ENCODE measurements around the gene RNF149. TPM values are rescaled to one million over a fixed set of nuclear protein-coding genes. Genes with fewer than 3 reads are reported as not detected.

The RNF149 gene
- total and polyA plus RNA-seq, 9 of the 15 experiments (the other 6 are each of a cell fraction or from before 2014, with no cell fraction given), result 9.0 to 31.5 (median 22.8) TPM

GRCh38 chr2:101307503-101307902 lies 998 bp downstream of the RNF149 start:
- Histone ChIP-seq H3K27me3 (ENCODE audit: control insufficient read depth in 2 of 2, insufficient read depth in 2 of 2, low read length in 2 of 2) (no peaks in the 10 kb centered on the region), H3K79me2 (ENCODE audit: control insufficient read depth, insufficient read depth, low read length) (peaks cover 60% of the 10 kb centered on the region), H3K27ac (ENCODE audit: extremely low read depth, low read depth, low read length) (peak overlapping the region; percentile 91), H4K20me1 (replicated peaks; ENCODE audit: control insufficient read depth, insufficient read depth, low read length) (peaks cover 24% of the 10 kb centered on the region), H3K4me3 (peak overlapping the region; percentile 72), H2AFZ (ENCODE audit: low read depth, low read length) (peak overlapping the region; percentile 99), H3K36me3 (ENCODE audit: control insufficient read depth, insufficient read depth, low read length) (peaks cover 32% of the 10 kb centered on the region), H3K9ac (ENCODE audit: insufficient read depth in 1 of 2, low read depth in 2 of 2, low read length in 2 of 2) (peak overlapping the region; percentile 85 to 99), H3K4me1 (replicated peaks in 1 of 2; ENCODE audit: control insufficient read depth in 2 of 2, insufficient read depth in 2 of 2, low read length in 2 of 2) (peaks cover 16 to 28% of the 10 kb centered on the region in 2 experiments; a peak in 4 of 5 replicates), H3K9me1 (ENCODE audit: control insufficient read depth, insufficient read depth, low read length) (no peaks in the 10 kb centered on the region), H3K9me3 (replicated peaks; ENCODE audit: control insufficient read depth, insufficient read depth, low read depth, low read length) (no peaks in the 10 kb centered on the region), H3K4me2 (ENCODE audit: insufficient read depth, low read length) (peak overlapping the region; percentile 92)
- FAIRE-seq, result no peak
- CTCF ChIA-PET (ENCODE audit: low intra/inter-chr PET ratio), result no interaction called here
- intact Hi-C loops (cut with micrococcal nuclease), result no loop called here
- ATAC-seq, result no peak
- 0% methylated on average over 9 of the region's 9 CpGs for WGBS (ENCODE audit: insufficient coverage, low coverage, missing lambda C conversion rate)
- POLR2A ChIA-PET, result interaction anchor here (0.8 to 0.9 kb wide), 2 partner anchors 9 to 54 kb away, joined by 3 to 4 read pairs; no protein-coding TSS in a partner anchor
- in situ Hi-C loops (cut with MboI), result no loop called here
- TF ChIP-seq ZNF79 (CRISPR knock-in tag; IDR thresholded peaks at IDR 0.05; ENCODE audit: low read depth) (no peak), BCOR (IDR thresholded peaks at IDR 0.05) (no peak), PML (IDR thresholded peaks at IDR 0.05; ENCODE audit: low read length) (0 out of 2 replicates have a peak, but pooled peaks have one; percentile 2)
- no TSS peak for BruUV-seq (replicated peaks)
- peak in 1 of 4 experiments; percentile 8 for DNase-seq (ENCODE audit: extremely low read depth in 1 of 4, low spot score in 3 of 4)

GRCh38 chr2:101306410-101306809 lies 2.1 kb downstream of the RNF149 start:
- Histone ChIP-seq H4K20me1 (replicated peaks; ENCODE audit: control insufficient read depth, insufficient read depth, low read length) (peaks cover 24% of the 10 kb centered on the region), H3K4me3 (peak overlapping the region; percentile 72), H2AFZ (ENCODE audit: low read depth, low read length) (no peak overlapping the region), H3K27me3 (ENCODE audit: control insufficient read depth in 2 of 2, insufficient read depth in 2 of 2, low read length in 2 of 2) (no peaks in the 10 kb centered on the region), H3K4me2 (ENCODE audit: insufficient read depth, low read length) (peak overlapping the region; percentile 92), H3K9me3 (replicated peaks; ENCODE audit: control insufficient read depth, insufficient read depth, low read depth, low read length) (no peaks in the 10 kb centered on the region), H3K27ac (ENCODE audit: extremely low read depth, low read depth, low read length) (peak overlapping the region; percentile 49; the same call in 2 of the 3 replicates), H3K9ac (ENCODE audit: insufficient read depth in 1 of 2, low read depth in 2 of 2, low read length in 2 of 2) (peak overlapping the region; percentile 81 to 85; a peak in 3 of 4 replicates), H3K4me1 (replicated peaks in 1 of 2; ENCODE audit: control insufficient read depth in 2 of 2, insufficient read depth in 2 of 2, low read length in 2 of 2) (peaks cover 16 to 26% of the 10 kb centered on the region in 2 experiments; a peak in 4 of 5 replicates), H3K9me1 (ENCODE audit: control insufficient read depth, insufficient read depth, low read length) (no peaks in the 10 kb centered on the region), H3K36me3 (ENCODE audit: control insufficient read depth, insufficient read depth, low read length) (peaks cover 37% of the 10 kb centered on the region), H3K79me2 (ENCODE audit: control insufficient read depth, insufficient read depth, low read length) (peaks cover 71% of the 10 kb centered on the region)
- FAIRE-seq, result no peak
- peak; percentile 19 to 41 (median 28) for DNase-seq (ENCODE audit: extremely low read depth in 1 of 4, low spot score in 3 of 4)
- intact Hi-C loops (cut with micrococcal nuclease) (no loop called here), in situ Hi-C loops (cut with MboI) (no loop called here)
- peak; percentile 4; the same call in 2 of the 3 replicates for ATAC-seq
- BruUV-seq (replicated peaks), result no TSS peak
- ChIA-PET CTCF (ENCODE audit: low intra/inter-chr PET ratio) (no interaction called here), POLR2A (interaction anchor here (0.8 to 1.1 kb wide), 3 partner anchors 8 to 53 kb away, joined by 3 to 4 read pairs (median 4); no protein-coding TSS in a partner anchor)
- 18% methylated on average over 7 of the region's 7 CpGs for WGBS (ENCODE audit: insufficient coverage, low coverage, missing lambda C conversion rate)
- TF ChIP-seq RAD21 (CRISPR knock-in tag; conservative IDR thresholded peaks at IDR 0.05 in 1 of 2, IDR thresholded peaks at IDR 0.05 in 1 of 2) (no peak), GABPB1 (CRISPR knock-in tag; IDR thresholded peaks at IDR 0.05) (0 out of 2 replicates have a peak, but pooled peaks have one; percentile 19), JUN (IDR thresholded peaks at IDR 0.05; ENCODE audit: borderline replicate concordance, low read depth, low read length) (no peak), JUN (CRISPR knock-in tag; IDR thresholded peaks at IDR 0.05; ENCODE audit: borderline replicate concordance) (no peak), BCLAF1 (IDR thresholded peaks at IDR 0.05; ENCODE audit: borderline replicate concordance in 1 of 2, control insufficient read depth in 1 of 2, low read depth in 2 of 2, low read length in 1 of 2) (no peak), U2AF1 (optimal IDR thresholded peaks at IDR 0.05; ENCODE audit: low read depth, low read length) (no peak), ZNF785 (CRISPR knock-in tag; IDR thresholded peaks at IDR 0.05) (no peak), ZZZ3 (IDR thresholded peaks at IDR 0.05) (no peak), HDGF (IDR thresholded peaks at IDR 0.05) (peak; percentile 78; the same call in 1 of the 2 replicates)
